Upper lobe of left lung (tissue), 6 donors: Measurements from ENCODE around the gene MAGEA4. TPM values are rescaled to one million over a fixed set of nuclear protein-coding genes. Genes with fewer than 3 reads are reported as not detected.
A peak's percentile ranks its signal among the peaks of the same experiment; 100 is the strongest.

Experiments
- ATAC-seq, 2 donors: fragments of 200-7000 bp; cut with Tn5 transposase; one replicate each; pipeline ENCODE4 v1.9.1; 2022; ENCODE audit warnings: mild to moderate bottlenecking in 2 of 2, moderate library complexity in 2 of 2; ENCODE audit not compliant: low FRiP score in 2 of 2
- DNase-seq, 2 donors: peaks; one replicate each; pipeline ENCODE4 v3.0.0-alpha.2; 2019 to 2020
- H3K27ac ChIP-seq, 4 donors: fragments of 200-600 bp; sonication (generic); one replicate each; pipeline ENCODE4 v1.5.1; 2016 to 2019
- H3K27me3 ChIP-seq, 4 donors: fragments of 200-600 bp; sonication (generic); one replicate each; pipeline ENCODE4 v1.5.1; 2017 to 2019
- H3K36me3 ChIP-seq, 4 donors: fragments of 200-600 bp; sonication (generic); one replicate each; pipeline ENCODE4 v1.5.1; 2016 to 2019
- H3K4me1 ChIP-seq, 4 donors: fragments of 200-600 bp; sonication (generic); one replicate each; pipeline ENCODE4 v1.5.1; 2018 to 2019
- H3K4me3 ChIP-seq, 4 donors: fragments of 200-600 bp; sonication (generic); one replicate each; pipeline ENCODE4 v1.5.1; 2017 to 2019; ENCODE audit warnings: mild to moderate bottlenecking in 2 of 4, moderate library complexity in 1 of 4
- H3K9me3 ChIP-seq, 4 donors: fragments of 200-600 bp; sonication (generic); one replicate each; pipeline ENCODE4 v1.5.1; 2018 to 2019
- EP300 ChIP-seq, 4 donors: sonication (generic); formaldehyde crosslinking; IDR thresholded peaks; one replicate each; pipeline ENCODE4 v1.5.1; 2017; ENCODE audit warnings: antibody characterized with exemption in 4 of 4, control low read depth in 2 of 4
- POLR2A ChIP-seq, 4 donors: fragments of 450-650 bp; IDR thresholded peaks; one replicate each; pipeline ENCODE4 v1.5.1; 2016 to 2017; ENCODE audit warnings: antibody characterized with exemption in 4 of 4, mild to moderate bottlenecking in 2 of 4
- POLR2AphosphoS5 ChIP-seq, 2 donors: sonication (generic); formaldehyde crosslinking; IDR thresholded peaks; one replicate each; pipeline ENCODE4 v1.5.1; 2017; ENCODE audit warnings: antibody characterized with exemption in 2 of 2
- WGBS, 2 donors: methylation state at CpG; one replicate each; pipeline ENCODE4 v1.1.5; 2017 to 2018; 5-methylcytosine and 5-hydroxymethylcytosine counted together
- total RNA-seq, 6 donors: library from RNA; depleted of rRNA in 4 of 6; stranded (reverse); fragments of >200 nt in 4 of 6; gene quantifications; one replicate each; pipeline versions ENCODE4 v1.1.0 to v1.2.1, GENCODE V29; 2016 to 2021
- TF ChIP-seq, protein P1 (sequence below), 6 experiments: fragments of 450-650 bp in 4 of 6; fragments of 200-600 bp in 2 of 6; sonication (generic) in 2 of 6; IDR thresholded peaks; one replicate each; pipeline ENCODE4 v1.5.1; 2016 to 2019; ENCODE audit warnings: antibody characterized with exemption in 6 of 6
- donor health status: DM: no; HTN: no; CAD: no; lungs with moderate emphysema.
- donor health status: DM: no; HTN: yes; CAD: no; lungs with severe emphysema.

Gene MAGEA4, protein sequence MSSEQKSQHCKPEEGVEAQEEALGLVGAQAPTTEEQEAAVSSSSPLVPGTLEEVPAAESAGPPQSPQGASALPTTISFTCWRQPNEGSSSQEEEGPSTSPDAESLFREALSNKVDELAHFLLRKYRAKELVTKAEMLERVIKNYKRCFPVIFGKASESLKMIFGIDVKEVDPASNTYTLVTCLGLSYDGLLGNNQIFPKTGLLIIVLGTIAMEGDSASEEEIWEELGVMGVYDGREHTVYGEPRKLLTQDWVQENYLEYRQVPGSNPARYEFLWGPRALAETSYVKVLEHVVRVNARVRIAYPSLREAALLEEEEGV
- total RNA-seq = not detected

GRCh38 chrX:151912780-151913179 is at the start of gene MAGEA4:
MAGEA4 (plus strand) TSS chrX:151912889; CDS start chrX:151923665, 10,776 bp downstream.
- Histone ChIP-seq H3K4me1 (no peaks in the 10 kb centered on the region), H3K9me3 (no peaks in the 10 kb centered on the region), H3K27ac (no peak within 1 kb of the TSS), H3K27me3 (no peaks in the 10 kb centered on the region), H3K36me3 (no peaks in the 10 kb centered on the region), H3K4me3 (no peak within 1 kb of the TSS)
- TF ChIP-seq EP300 (IDR thresholded peaks at IDR 0.05) (no peak), POLR2A (IDR thresholded peaks at IDR 0.05) (no peak), POLR2AphosphoS5 (IDR thresholded peaks at IDR 0.05) (no peak)
- TF ChIP-seq, protein P1, sequence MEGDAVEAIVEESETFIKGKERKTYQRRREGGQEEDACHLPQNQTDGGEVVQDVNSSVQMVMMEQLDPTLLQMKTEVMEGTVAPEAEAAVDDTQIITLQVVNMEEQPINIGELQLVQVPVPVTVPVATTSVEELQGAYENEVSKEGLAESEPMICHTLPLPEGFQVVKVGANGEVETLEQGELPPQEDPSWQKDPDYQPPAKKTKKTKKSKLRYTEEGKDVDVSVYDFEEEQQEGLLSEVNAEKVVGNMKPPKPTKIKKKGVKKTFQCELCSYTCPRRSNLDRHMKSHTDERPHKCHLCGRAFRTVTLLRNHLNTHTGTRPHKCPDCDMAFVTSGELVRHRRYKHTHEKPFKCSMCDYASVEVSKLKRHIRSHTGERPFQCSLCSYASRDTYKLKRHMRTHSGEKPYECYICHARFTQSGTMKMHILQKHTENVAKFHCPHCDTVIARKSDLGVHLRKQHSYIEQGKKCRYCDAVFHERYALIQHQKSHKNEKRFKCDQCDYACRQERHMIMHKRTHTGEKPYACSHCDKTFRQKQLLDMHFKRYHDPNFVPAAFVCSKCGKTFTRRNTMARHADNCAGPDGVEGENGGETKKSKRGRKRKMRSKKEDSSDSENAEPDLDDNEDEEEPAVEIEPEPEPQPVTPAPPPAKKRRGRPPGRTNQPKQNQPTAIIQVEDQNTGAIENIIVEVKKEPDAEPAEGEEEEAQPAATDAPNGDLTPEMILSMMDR (IDR thresholded peaks at IDR 0.05) = no peak
- WGBS, 2 donors = 97% methylated on average over 10 of the region's 11 CpGs; no CpG with 5 or more reads in 1 of the 2 donors
- ATAC-seq = peak in 1 of 2 donors; percentile 51
- no peak for DNase-seq

GRCh38 chrX:151870602-151871001 is 42.1 kb upstream of the MAGEA4 start:
- H3K9me3 ChIP-seq = no peaks in the 10 kb centered on the region
- peak in 1 of 2 donors; percentile 71 for ATAC-seq
- no peaks in the 10 kb centered on the region for H3K36me3 ChIP-seq
- WGBS, 2 donors = 65 to 69% methylated on average over 1 of the region's 1 CpG
- no peak overlapping the region for H3K27ac ChIP-seq
- H3K4me1 ChIP-seq = no peaks in the 10 kb centered on the region
- no peaks in the 10 kb centered on the region for H3K27me3 ChIP-seq
- TF ChIP-seq POLR2AphosphoS5 (IDR thresholded peaks at IDR 0.05) (no peak), POLR2A (IDR thresholded peaks at IDR 0.05) (no peak), EP300 (IDR thresholded peaks at IDR 0.05) (no peak)
- TF ChIP-seq, protein P1 (IDR thresholded peaks at IDR 0.05) = no peak
- DNase-seq = no peak
- no peak overlapping the region for H3K4me3 ChIP-seq

DNA sequence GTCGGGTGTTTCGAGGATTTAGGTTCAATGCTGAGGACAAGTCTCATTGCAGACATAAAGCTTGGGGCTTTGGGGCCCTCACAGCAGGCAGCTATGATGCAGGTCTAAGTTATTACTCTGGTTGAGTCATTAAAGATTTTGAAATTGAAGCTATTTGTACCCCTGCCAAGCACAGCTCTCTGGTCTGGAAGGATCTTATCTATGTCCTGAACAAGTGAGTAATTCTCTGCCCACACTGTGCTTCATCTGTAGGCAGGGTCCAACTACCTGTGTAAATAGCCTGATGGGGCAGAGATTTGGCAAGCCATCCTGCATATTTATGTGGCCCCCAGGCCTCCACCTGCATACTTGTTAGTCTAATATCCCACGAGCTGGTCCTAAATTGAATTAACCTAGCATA is 41.4 kb upstream of the MAGEA4 start:
- DNase-seq (no peak), ATAC-seq (peak in 1 of 2 donors; percentile 87)
- Histone ChIP-seq H3K27me3 (no peaks in the 10 kb centered on the region), H3K4me3 (no peak overlapping the region), H3K9me3 (no peaks in the 10 kb centered on the region), H3K36me3 (no peaks in the 10 kb centered on the region), H3K27ac (no peak overlapping the region), H3K4me1 (no peaks in the 10 kb centered on the region)
- WGBS, 2 donors = 80 to 93% methylated on average over 3 of the region's 3 CpGs
- TF ChIP-seq, protein P1 (IDR thresholded peaks at IDR 0.05) = no peak
- no peak for TF ChIP-seq POLR2A (IDR thresholded peaks at IDR 0.05)

- Histone ChIP-seq H3K27me3 (no peaks in the 10 kb centered on the region), H3K4me3 (no peak overlapping the region), H3K4me1 (no peaks in the 10 kb centered on the region), H3K27ac (no peak overlapping the region), H3K9me3 (no peaks in the 10 kb centered on the region), H3K36me3 (no peaks in the 10 kb centered on the region)
- DNase-seq (no peak), ATAC-seq (no peak)
- TF ChIP-seq POLR2A (IDR thresholded peaks at IDR 0.05) = no peak
- TF ChIP-seq, protein P1 (IDR thresholded peaks at IDR 0.05) = no peak
- WGBS, 2 donors = 23 to 48% methylated on average over 2 of the region's 2 CpGs
These were observed 39.6 kb upstream of the MAGEA4 start for GRCh38 chrX:151873096-151873495.
